Glomerular visceral epithelial cell (primary cell): ENCODE results near the gene LRRC8E.

Experiments
- DNase-seq: peaks from one replicate; pipeline ENCODE4 v3.0.0-alpha.2; 2016; ENCODE audit errors: extremely low spot score

The LRRC8E gene

GRCh38 chr19:7888145-7888825 lies at the start of gene LRRC8E:
TSS of gene LRRC8E (plus strand) at chr19:7888510. CDS start at chr19:7895604, 7,094 bp downstream.
- DNase-seq: peak; percentile 86

DNA sequence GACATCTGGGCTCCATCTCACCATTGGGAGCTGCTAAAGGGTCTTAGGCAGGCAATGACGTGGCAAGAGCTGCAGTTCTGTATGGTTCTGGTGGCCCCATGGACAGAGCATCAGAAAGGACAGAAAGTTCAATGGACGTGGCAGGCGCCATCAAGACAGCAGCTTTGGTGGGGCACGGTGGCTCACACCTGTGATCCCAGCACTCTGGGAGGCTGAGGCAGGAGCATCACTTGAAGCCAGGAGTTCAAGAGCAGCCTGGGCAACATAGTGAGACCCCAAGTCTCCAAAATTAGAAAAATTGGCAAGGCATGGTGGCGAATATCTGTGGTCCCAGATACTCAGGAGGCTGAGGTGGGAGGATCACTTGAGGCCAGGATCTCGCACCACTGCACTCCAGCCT lies 48.8 kb upstream of the LRRC8E start:
- DNase-seq: no peak

DNA sequence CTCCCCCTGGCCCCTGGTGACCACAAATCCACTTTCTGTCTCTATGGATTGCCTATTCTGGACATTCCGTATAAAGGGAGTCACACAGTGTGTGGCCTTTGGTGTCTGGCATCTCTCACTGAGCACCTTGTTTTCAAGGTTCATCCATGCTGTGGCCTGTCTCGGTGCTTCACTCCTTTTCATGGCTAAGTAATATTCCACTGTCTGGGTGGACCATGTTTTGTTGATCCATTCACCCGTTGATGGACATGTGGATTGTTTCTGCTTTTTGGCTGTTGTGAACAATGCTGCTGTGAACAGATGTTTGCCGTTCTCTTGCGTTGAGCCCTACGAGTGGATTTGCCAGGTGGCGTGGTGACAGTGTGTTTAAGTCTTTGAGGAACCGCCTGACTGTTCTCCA lies 47.7 kb upstream of the LRRC8E start:
- no peak for DNase-seq

GRCh38 chr19:7841751-7842660 lies 46.3 kb upstream of the LRRC8E start:
- DNase-seq: no peak

DNA sequence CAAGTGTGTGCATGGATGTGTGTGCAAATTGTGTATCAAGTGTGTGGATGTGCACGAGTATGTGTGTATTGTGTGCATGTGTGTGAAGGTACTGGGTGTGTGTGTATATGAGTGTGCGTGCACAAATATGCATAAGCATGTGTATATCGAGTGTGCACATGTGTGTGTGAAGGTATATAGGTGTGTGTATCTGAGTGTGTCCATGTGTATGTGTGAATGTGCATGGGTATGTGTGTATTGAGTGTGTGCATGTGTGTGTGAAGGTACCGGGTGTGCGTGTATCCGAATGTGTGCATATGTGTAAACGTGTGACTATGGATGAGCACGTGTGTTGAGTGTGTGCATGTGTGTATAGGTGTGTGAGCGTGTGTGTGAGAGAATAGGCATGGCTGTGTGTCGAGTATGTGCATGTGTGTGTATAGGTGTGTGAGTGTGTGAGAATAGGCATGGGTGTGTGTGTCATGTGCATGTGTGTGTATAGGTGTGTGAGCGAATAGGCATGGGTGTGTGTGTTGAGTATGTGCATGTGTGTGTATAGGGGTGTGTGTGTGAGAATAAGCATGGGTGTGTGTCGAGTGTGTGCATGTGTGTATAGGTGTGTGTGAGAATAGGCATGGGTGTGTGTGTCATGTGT lies 45.5 kb upstream of the LRRC8E start:
- no peak for DNase-seq

DNA sequence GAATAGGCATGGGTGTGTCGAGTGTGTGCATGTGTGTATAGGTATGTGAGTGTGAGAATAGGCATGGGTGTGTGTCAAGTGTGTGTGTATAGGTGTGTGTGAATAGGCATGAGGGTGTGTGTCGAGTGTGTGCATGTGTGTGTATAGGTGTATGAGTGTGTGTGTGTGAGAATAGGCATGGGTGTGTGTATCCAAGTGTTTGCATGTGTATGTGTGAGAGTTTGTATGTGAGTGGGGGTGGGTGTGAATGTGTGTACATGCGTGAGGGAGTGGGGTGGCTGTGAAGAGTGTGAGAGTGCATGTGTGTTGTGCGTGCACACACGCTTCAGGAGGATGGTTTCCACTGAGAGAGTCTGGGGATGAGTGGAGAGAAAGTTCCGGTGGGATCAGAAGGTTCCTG lies 44.8 kb upstream of the LRRC8E start:
- DNase-seq: no peak

GRCh38 chr19:7844405-7844804 lies 43.9 kb upstream of the LRRC8E start:
- DNase-seq: no peak

DNA sequence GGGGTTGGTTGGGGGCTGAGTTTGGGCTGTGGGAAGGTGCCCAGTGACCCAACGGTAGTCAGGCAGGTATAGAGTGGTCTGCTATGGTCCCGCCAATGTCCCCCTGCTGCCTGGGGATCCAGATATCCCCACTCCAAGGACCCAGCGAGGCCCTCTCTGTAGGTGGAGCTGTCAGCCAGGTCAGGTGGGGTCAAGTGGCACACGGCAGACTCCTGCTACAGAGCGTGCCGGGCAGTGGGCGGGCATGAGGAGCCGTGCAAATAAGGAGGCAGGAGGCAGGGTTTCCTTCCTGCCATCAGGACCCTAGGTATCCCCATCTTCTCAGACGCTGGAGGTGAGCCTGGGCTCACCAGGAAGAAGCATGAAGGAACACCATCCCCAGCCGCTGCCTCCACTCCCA lies 43.4 kb upstream of the LRRC8E start:
- DNase-seq: no peak

DNA sequence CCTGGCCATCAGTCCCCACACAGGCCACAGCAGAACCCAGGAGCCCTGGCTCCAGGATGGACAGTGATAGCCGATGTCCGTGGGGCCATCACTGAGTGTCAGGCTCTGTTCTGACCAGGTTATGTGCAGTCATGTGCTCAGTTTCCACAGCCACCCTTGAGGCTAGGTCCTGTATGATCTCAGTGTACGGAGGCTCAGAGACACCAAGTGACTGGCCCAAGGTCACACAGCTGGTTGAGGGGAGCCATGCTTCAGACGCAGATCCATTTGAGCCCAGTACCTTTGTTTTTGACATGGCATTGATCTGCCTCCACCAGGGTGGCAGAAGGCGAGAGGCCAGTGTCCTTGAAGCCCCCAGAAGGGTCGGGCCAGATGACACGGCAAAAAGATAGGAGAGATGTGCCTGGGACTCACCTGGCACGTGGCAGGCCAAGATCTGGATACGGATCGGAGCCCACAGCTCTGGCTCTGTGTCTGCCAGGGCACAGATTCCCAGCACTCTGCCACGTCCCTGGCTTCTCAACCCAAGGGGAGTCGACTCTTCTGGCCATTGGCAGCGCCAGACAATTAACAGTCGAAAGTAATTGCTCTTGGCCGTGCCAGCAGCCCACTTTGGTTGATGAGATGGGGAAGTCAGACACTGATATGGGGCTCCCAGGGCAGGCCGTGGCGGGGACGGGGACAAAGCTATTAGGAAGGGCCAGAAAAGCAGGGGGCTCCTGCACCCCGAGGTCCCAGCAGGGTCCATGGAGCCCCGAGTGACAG lies 42.7 kb upstream of the LRRC8E start:
- no peak for DNase-seq

DNA sequence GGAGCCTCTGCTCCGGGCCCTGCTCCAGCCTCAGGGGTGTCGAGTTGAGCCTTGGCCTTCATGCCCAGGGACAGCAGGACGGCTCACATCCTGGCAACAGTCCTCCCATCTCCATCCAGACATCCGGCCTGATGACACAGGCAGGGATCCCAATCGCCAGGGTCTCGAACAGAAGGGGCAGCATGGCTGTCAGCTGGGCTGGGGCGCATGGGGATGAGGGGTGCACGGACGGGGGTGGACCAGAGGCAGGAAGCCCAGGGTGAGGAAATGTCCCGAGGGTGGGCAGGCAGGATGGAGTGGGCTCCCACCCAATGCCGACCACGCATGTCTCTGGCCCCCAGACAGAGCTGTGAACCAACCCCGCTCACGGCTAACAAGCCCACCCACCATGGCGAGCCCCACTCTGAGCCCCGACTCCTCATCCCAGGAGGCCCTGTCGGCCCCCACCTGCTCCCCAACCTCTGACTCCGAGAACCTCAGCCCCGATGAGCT lies 42.1 kb upstream of the LRRC8E start:
- no peak for DNase-seq

- DNase-seq: no peak
Measured at GRCh38 chr19:7847664-7848063, 40.6 kb upstream of the LRRC8E start.

GRCh38 chr19:7848779-7849457 lies 39.4 kb upstream of the LRRC8E start:
- DNase-seq: no peak

DNA sequence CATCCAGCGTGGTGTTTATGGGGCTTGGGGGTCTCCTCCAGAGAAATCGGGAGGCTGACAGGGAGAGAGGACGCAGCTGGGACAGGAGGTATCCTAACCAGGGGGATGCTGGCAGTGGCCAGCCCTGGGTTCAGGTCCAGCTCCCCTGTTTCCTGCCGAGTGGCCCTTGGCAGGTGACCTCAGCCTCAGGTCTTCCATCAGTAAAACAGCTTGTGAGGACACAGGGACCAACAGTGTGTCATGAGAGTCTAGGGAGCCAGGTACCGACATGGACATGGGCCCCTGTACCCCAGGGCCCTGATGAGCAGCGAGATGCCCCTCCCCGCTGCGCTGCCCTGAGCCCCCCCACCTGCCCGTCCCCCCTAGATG lies 38.7 kb upstream of the LRRC8E start:
- no peak for DNase-seq

GRCh38 chr19:7850000-7850813 lies 38.1 kb upstream of the LRRC8E start:
- no peak for DNase-seq

DNA sequence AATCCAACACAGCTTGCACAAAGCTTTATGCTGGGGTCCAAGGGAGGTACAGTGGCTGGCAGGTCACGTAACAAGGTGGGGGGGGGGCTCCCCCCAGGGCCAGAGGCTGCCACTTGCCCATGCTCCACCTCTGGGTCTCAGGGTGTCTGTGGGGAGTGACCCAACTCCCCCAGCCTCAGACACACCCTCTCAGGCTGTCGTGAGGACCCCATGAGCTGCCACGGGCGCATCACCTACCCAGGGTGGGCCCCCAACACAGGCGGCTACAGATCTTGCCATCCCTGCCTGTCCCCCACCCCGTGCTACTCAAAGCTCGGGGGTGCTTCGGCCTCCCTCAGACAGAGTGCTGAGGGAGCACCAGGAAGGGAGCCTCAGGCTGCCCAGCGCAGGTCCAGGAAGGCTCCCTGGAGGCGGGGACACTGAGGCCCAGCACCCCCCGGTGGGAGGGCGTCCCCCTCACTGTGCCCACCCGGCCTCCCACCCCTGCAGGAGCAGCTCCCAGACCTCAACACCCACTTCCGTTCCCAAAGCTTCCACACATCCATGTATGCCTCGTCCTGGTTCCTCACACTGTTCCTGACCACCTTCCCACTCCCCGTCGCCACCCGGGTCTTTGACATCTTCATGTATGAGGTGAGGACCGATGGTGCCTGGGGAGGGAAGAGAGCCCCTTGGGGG lies 37.2 kb upstream of the LRRC8E start:
- DNase-seq: no peak

DNA sequence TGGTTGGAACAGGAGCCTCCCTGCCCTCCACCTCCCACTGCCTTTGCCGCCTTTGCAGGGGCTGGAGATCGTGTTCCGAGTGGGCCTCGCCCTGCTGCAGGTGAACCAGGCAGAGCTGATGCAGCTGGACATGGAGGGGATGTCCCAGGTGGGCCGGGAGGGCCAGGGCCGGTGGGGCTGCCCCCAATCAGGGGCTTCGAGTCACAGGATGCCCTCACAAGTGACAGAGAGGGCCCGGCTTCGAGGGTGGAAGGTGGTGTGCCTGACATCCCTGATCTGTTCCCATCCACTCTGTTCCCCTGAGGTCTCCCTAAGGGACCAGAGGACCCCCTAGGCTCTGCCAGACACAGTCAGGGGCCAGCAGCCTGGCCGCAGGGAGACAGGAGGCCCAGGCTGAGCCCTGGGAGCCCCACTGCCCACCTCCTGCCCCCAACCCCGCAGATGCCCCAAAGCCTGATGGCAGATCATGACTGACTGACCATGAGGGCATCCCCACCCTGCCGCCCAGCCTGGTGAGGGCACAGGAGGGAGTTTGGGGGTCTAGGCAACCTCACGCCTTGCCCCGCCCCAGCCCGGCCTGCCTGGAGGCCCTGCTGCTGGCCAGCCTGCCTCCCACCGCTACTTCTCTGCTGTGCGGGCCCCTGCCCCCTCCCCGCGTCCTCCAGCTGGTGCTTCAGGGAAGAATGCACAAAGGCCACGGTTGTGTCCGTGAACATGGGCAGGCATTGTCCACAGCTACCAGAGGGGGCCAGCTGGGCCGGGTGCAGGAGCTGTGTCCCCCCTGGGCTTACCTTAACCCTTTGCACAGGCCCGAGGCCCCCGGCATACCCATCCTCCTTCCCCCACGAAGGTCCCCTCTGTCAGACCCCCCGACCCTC lies 36.4 kb upstream of the LRRC8E start:
- no peak for DNase-seq

DNA sequence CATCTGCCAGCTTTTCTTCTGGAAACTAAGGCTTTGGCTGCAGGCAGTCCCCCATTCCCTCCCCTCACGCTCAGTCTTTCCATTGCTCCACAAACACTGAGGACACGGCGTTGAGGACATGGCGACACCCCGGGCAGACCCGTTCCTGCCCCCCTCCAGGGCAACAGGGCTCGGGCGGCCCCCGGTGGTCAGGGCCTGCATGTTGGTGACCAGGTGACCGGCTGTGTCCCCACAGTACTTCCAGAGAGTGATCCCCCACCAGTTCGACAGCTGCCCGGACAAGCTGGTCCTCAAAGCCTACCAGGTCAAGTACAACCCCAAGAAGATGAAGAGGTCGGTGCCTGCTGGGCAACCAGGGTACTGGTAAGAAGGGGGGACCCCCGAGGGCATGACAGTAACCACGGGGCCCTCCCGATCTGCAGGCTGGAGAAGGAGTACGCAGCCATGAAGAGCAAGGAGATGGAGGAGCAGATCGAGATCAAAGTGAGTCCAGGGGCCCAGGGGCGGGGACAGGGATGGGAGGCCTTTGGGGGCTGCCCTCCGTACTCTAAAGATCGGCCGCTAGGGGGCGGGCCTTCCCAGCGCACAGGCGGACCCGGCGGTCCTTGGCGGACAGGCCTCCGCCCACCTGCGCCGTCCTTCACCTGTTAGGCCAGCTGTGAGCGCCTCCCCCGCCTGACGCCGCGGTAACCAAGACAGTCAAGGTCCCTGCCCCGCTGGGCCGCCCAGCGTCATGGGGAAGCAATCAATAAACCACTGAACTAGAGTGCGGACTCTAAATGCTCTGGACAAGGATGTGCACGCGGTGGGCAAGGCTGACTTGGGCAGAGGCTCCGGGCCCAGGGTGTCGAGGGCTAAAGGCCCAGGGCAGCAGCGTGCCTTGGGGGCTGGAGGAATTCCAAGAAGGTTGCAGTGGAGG lies 35.2 kb upstream of the LRRC8E start:
- peak; percentile 72 for DNase-seq

DNA sequence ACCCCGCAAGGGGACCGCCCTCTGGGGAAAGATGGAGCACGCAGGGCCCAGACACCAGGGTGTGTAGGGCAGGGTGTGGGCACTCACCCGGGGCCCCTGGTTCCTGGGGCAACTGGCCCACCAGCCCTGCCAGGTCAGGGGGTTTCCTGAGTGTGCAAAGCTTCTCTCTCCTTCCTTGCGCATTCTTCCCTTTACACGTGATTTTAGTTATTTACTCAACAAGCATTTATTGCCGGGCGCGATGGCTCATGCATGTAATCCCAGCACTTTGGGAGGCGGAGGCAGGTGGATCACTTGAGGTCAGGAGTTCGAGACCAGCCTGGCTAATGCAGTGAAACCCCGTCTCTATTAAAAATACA lies 34.6 kb upstream of the LRRC8E start:
- no peak for DNase-seq
